Gastroesophageal sphincter (tissue), 4 donors: Measurements from ENCODE around the gene SLIT3. TPM values are rescaled to one million over a fixed set of nuclear protein-coding genes. Genes with fewer than 3 reads are reported as not detected.

ENCODE experiments used
- ATAC-seq: fragments of 150-250 bp; one replicate; pipeline ENCODE4 v1.9.1; 2016; ENCODE audit warnings: mild to moderate bottlenecking, moderate library complexity
- H3K27ac ChIP-seq, 4 donors: fragments of 200-600 bp; sonication (generic) in 3 of 4; 1 replicate in 3 of 4; 2 replicates in 1 of 4; pipeline ENCODE4 v1.5.1; 2016 to 2019
- H3K27me3 ChIP-seq: fragments of 200-600 bp; sonication (generic); one replicate; pipeline ENCODE4 v1.5.1; 2019
- H3K36me3 ChIP-seq, 2 donors: fragments of 200-600 bp; sonication (generic); one replicate each; pipeline ENCODE4 v1.5.1; 2019; ENCODE audit warnings: control low read depth in 1 of 2
- H3K4me1 ChIP-seq, 3 donors: fragments of 200-600 bp; sonication (generic); 1 replicate in 2 of 3; 2 replicates in 1 of 3; pipeline ENCODE4 v1.5.1; 2016 to 2019; ENCODE audit warnings: control low read depth in 2 of 3
- H3K4me3 ChIP-seq, 2 donors: fragments of 200-600 bp; sonication (generic); one replicate each; pipeline ENCODE4 v1.5.1; 2019; ENCODE audit warnings: mild to moderate bottlenecking in 1 of 2, moderate library complexity in 1 of 2
- H3K9me3 ChIP-seq, 3 donors: fragments of 200-600 bp; sonication (generic); one replicate each; pipeline ENCODE4 v1.5.1; 2017 to 2019; ENCODE audit warnings: control low read depth in 2 of 3
- CTCF ChIP-seq, 4 experiments: fragments of 200-600 bp in 2 of 4; fragments of 450-650 bp in 2 of 4; sonication (generic) in 1 of 4; IDR thresholded peaks; one replicate each; pipeline ENCODE4 v1.5.1; 2017 to 2019; ENCODE audit warnings: antibody characterized with exemption in 4 of 4, mild to moderate bottlenecking in 2 of 4, moderate library complexity in 2 of 4
- EP300 ChIP-seq: sonication (generic); formaldehyde crosslinking; IDR thresholded peaks from one replicate; pipeline ENCODE4 v1.6.1; 2017; ENCODE audit warnings: antibody characterized with exemption, mild to moderate bottlenecking
- POLR2A ChIP-seq, 2 donors: fragments of 450-650 bp; IDR thresholded peaks; one replicate each; pipeline ENCODE4 v1.6.1; 2017; ENCODE audit warnings: antibody characterized with exemption in 2 of 2, mild to moderate bottlenecking in 2 of 2, moderate library complexity in 1 of 2
- POLR2AphosphoS5 ChIP-seq: sonication (generic); formaldehyde crosslinking; IDR thresholded peaks from one replicate; pipeline ENCODE4 v1.6.1; 2017; ENCODE audit warnings: antibody characterized with exemption
- WGBS, 2 donors: methylation state at CpG; one replicate each; pipeline ENCODE4 v1.1.5; 2018; ENCODE audit warnings: low coverage in 1 of 2; 5-methylcytosine and 5-hydroxymethylcytosine counted together
- total RNA-seq, 4 donors: library from RNA; depleted of rRNA; stranded (reverse); fragments of >200 nt; gene quantifications; one replicate each; pipeline ENCODE4 v1.1.0, GENCODE V29; 2016

The SLIT3 gene
- total RNA-seq, 4 donors from 2014 or later: 29.6 to 76.3 (median 31.1) TPM

- 56 to 70% methylated on average over 3 to 5 of the region's 5 CpGs for WGBS, 2 donors
- TF ChIP-seq CTCF (IDR thresholded peaks at IDR 0.05) (no peak), EP300 (no peak), POLR2AphosphoS5 (no peak), POLR2A (IDR thresholded peaks at IDR 0.05) (no peak)
- no peaks in the 10 kb centered on the region for H3K4me1 ChIP-seq
- no peaks in the 10 kb centered on the region for H3K27me3 ChIP-seq
- H3K36me3 ChIP-seq: no peaks in the 10 kb centered on the region
- no peak overlapping the region for H3K27ac ChIP-seq
- no peak overlapping the region for H3K4me3 ChIP-seq
- H3K9me3 ChIP-seq: peaks cover 0 to 3% (median 0%) of the 10 kb centered on the region in 3 donors
- ATAC-seq: no peak
These were observed 179.1 kb downstream of the SLIT3 start for GRCh38 chr5:169121630-169122420.

- ATAC-seq: no peak
These were observed 181.5 kb downstream of the SLIT3 start for GRCh38 chr5:169119288-169120048.

GRCh38 chr5:169116961-169117461 lies 183.9 kb downstream of the SLIT3 start:
- 42 to 80% methylated on average over 2 to 5 of the region's 6 CpGs for whole genome bisulfite sequencing, 2 donors
- no peak overlapping the region for H3K4me3 ChIP-seq
- no peak overlapping the region for H3K27ac ChIP-seq
- peaks cover 0 to 11% (median 0%) of the 10 kb centered on the region in 3 donors for H3K4me1 ChIP-seq
- H3K27me3 ChIP-seq: no peaks in the 10 kb centered on the region
- H3K9me3 ChIP-seq: no peaks in the 10 kb centered on the region
- H3K36me3 ChIP-seq: no peaks in the 10 kb centered on the region
- ATAC-seq: no peak
- TF ChIP-seq POLR2A (IDR thresholded peaks at IDR 0.05) (no peak), POLR2AphosphoS5 (no peak), EP300 (no peak), CTCF (IDR thresholded peaks at IDR 0.05) (no peak)

More at GRCh38 chr5:169119288-169120048, 181.5 kb downstream of the SLIT3 start:
- peaks cover 0 to 9% (median 0%) of the 10 kb centered on the region in 3 donors for H3K4me1 ChIP-seq
- no peaks in the 10 kb centered on the region for H3K36me3 ChIP-seq
- TF ChIP-seq POLR2A (IDR thresholded peaks at IDR 0.05) (no peak), CTCF (IDR thresholded peaks at IDR 0.05) (no peak), POLR2AphosphoS5 (no peak)
- H3K27me3 ChIP-seq: no peaks in the 10 kb centered on the region
- H3K27ac ChIP-seq: no peak overlapping the region
- H3K4me3 ChIP-seq: no peak overlapping the region
- peaks cover 0 to 3% (median 0%) of the 10 kb centered on the region in 3 donors for H3K9me3 ChIP-seq
- WGBS, 2 donors: 73 to 80% methylated on average over 6 of the region's 6 CpGs

GRCh38 chr5:169115461-169116124 lies 185.3 kb downstream of the SLIT3 start:
- peaks cover 0 to 11% (median 0%) of the 10 kb centered on the region in 3 donors for H3K4me1 ChIP-seq

More at GRCh38 chr5:169115461-169116124, 185.3 kb downstream of the SLIT3 start:
- no peak for ATAC-seq
- Histone ChIP-seq H3K4me3 (no peak overlapping the region), H3K36me3 (no peaks in the 10 kb centered on the region), H3K9me3 (no peaks in the 10 kb centered on the region), H3K27ac (no peak overlapping the region), H3K27me3 (no peaks in the 10 kb centered on the region)
- TF ChIP-seq EP300 (no peak), CTCF (IDR thresholded peaks at IDR 0.05) (no peak), POLR2AphosphoS5 (no peak), POLR2A (IDR thresholded peaks at IDR 0.05) (no peak)
- WGBS, 2 donors: 78 to 96% methylated on average over 4 to 5 of the region's 6 CpGs
